ENCODE data around the gene KIAA1328.

- TF ChIP-seq CTCF (IDR thresholded peaks at IDR 0.05) (no peak), ZFX (IDR thresholded peaks at IDR 0.05; ENCODE audit: borderline replicate concordance) (no peak)
Observed at GRCh38 chr18:36887114-36887513, 58.2 kb downstream of the KIAA1328 start.

Data from 22Rv1 (cell line).